ENCODE measurements around the gene C9orf85. TPM values are rescaled to one million over a fixed set of nuclear protein-coding genes. Genes with fewer than 3 reads are reported as not detected.

The C9orf85 gene
- total and polyA plus RNA-seq, 2 of the 8 experiments (the other 6 are each of a cell fraction or from before 2014, with no cell fraction given): 6.3 to 14.5 TPM

DNA sequence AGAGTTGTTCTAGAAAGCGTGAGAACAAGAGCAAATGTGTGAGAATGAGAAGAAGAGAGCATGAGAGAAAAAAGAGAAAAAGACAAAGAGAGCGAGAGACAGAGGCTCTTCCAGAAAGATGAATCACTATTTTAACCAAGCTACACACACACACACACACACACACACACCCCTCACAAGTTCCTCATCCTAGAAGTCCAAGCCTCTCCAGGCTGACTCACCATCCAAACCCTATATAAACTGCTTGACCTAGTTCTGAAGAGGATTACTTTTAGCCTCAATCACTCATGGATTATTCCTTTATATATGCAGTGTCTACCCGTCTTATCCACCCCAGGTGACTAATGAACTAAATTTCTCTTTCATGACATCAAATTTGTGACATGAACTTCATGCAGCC is 111.4 kb downstream of the C9orf85 start:
- no peak overlapping the region for H3K27ac ChIP-seq (ENCODE audit: low read depth, low read length)
- no peak overlapping the region for H2BK15ac ChIP-seq (ENCODE audit: low read length)
- H4K91ac ChIP-seq (replicated peaks; ENCODE audit: insufficient read length, low read length): no peak overlapping the region
- no peak overlapping the region for H3K4me2 ChIP-seq (ENCODE audit: insufficient read depth in 1 of 2, low read depth in 2 of 2, low read length in 2 of 2)
- H2BK20ac ChIP-seq (ENCODE audit: low read length): no peak overlapping the region
- H3K23me2 ChIP-seq (ENCODE audit: low read depth, low read length): no peaks in the 10 kb centered on the region
- no peaks in the 10 kb centered on the region for H3K79me2 ChIP-seq (ENCODE audit: control insufficient read depth in 1 of 2, insufficient read depth in 2 of 2, low read length in 2 of 2)
- no peak overlapping the region for H4K5ac ChIP-seq (ENCODE audit: insufficient read length, low read depth, low read length)
- H2BK5ac ChIP-seq (ENCODE audit: low read depth, low read length): no peak overlapping the region
- ChIA-PET POLR2A (ENCODE audit: partially characterized antibody) (no interaction called here), CTCF (ENCODE audit: partially characterized antibody) (interaction anchor here (0.8 to 5.8 kb wide), 7 partner anchors 16 to 217 kb away, joined by 3 to 67 read pairs (median 5); no protein-coding TSS in a partner anchor)
- 64% methylated on average over 3 of the region's 3 CpGs; no CpG with 5 or more reads in 1 of the 2 experiments for WGBS, 2 experiments (ENCODE audit: extremely low coverage in 1 of 2, insufficient coverage in 1 of 2, insufficient read length in 1 of 2, insufficient replicate concordance in 2 of 2, low coverage in 1 of 2, low lambda C conversion rate in 2 of 2, missing lambda C conversion rate in 1 of 2)
- H2AFZ ChIP-seq (ENCODE audit: low read length): no peak overlapping the region
- H3K4ac ChIP-seq (replicated peaks; ENCODE audit: insufficient read length, low read depth, low read length): no peak overlapping the region
- DNase-seq (ENCODE audit: low read depth in 1 of 2, low spot score in 2 of 2): no peak
- H3K9ac ChIP-seq (replicated peaks in 1 of 4; ENCODE audit: extremely low read depth in 1 of 4, low read depth in 3 of 4, low read length in 3 of 4): no peak overlapping the region
- no peak overlapping the region for H3K56ac ChIP-seq (replicated peaks; ENCODE audit: insufficient read length, low read depth, low read length)
- H2AK5ac ChIP-seq (ENCODE audit: low read depth, low read length): no peak overlapping the region
- FAIRE-seq: no peak
- H4K20me1 ChIP-seq (replicated peaks in 1 of 2; ENCODE audit: control insufficient read depth in 1 of 2, insufficient read depth in 2 of 2, low read length in 2 of 2): no peaks in the 10 kb centered on the region
- H3K36me3 ChIP-seq (ENCODE audit: control insufficient read depth in 2 of 4, insufficient read depth in 4 of 4, low read length in 3 of 4): no peaks in the 10 kb centered on the region
- H3K27me3 ChIP-seq (replicated peaks in 1 of 4; ENCODE audit: control insufficient read depth in 3 of 4, extremely low read depth in 1 of 4, insufficient read depth in 3 of 4, low read length in 3 of 4): no peaks in the 10 kb centered on the region
- H3K23ac ChIP-seq (ENCODE audit: insufficient read length): no peak overlapping the region
- no peak overlapping the region for H2BK120ac ChIP-seq (replicated peaks; ENCODE audit: low read depth, low read length)
- no peak overlapping the region for H3K18ac ChIP-seq (ENCODE audit: extremely low read depth, low read length)
- no peaks in the 10 kb centered on the region; the same call in 1 of the 2 replicates for H3K79me1 ChIP-seq (ENCODE audit: low read depth, low read length)
- no peak overlapping the region for H3K14ac ChIP-seq (ENCODE audit: insufficient read length)
- no peak overlapping the region for H2BK12ac ChIP-seq (ENCODE audit: low read depth, low read length)
- H3K4me1 ChIP-seq (replicated peaks in 1 of 4; ENCODE audit: control insufficient read depth in 3 of 4, insufficient read depth in 4 of 4, low read length in 3 of 4): peaks cover 0 to 2% (median 0%) of the 10 kb centered on the region in 4 experiments; a peak in 1 of 7 replicates
- H3K4me3 ChIP-seq (ENCODE audit: extremely low read depth in 1 of 4, insufficient read depth in 2 of 4, low read depth in 3 of 4, low read length in 4 of 4): no peak overlapping the region
- H4K8ac ChIP-seq (ENCODE audit: extremely low read depth, insufficient read depth, low read length): no peak overlapping the region
- no peaks in the 10 kb centered on the region for H3K9me3 ChIP-seq (ENCODE audit: insufficient read depth in 2 of 2, low read depth in 1 of 2, low read length in 1 of 2)
- TF ChIP-seq NRF1 (IDR thresholded peaks at IDR 0.05; ENCODE audit: low read depth, low read length) (no peak), CBX5 (IDR thresholded peaks at IDR 0.05; ENCODE audit: low read depth, low read length) (no peak), RNF2 (IDR thresholded peaks at IDR 0.05; ENCODE audit: borderline replicate concordance, low read depth, low read length, missing control alignments, poor library complexity, severe bottlenecking) (no peak), TBP (IDR thresholded peaks at IDR 0.05; ENCODE audit: low read depth, low read length) (no peak), EP300 (IDR thresholded peaks at IDR 0.05; ENCODE audit: borderline replicate concordance in 1 of 2, low read depth in 2 of 2, low read length in 2 of 2) (no peak), CHD1 (IDR thresholded peaks at IDR 0.05; ENCODE audit: low read depth, low read length) (no peak), RXRA (IDR thresholded peaks at IDR 0.05; ENCODE audit: insufficient read depth, low read depth, low read length) (no peak), GABPA (IDR thresholded peaks at IDR 0.05; ENCODE audit: borderline replicate concordance, insufficient read depth, low read length) (no peak), KDM4A (IDR thresholded peaks at IDR 0.05; ENCODE audit: low read depth, low read length, severe bottlenecking) (no peak)
- TF ChIP-seq, protein P1, sequence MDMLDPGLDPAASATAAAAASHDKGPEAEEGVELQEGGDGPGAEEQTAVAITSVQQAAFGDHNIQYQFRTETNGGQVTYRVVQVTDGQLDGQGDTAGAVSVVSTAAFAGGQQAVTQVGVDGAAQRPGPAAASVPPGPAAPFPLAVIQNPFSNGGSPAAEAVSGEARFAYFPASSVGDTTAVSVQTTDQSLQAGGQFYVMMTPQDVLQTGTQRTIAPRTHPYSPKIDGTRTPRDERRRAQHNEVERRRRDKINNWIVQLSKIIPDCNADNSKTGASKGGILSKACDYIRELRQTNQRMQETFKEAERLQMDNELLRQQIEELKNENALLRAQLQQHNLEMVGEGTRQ (IDR thresholded peaks at IDR 0.05; ENCODE audit: low read length): no peak
